ENCODE data around the gene CASTOR2.
"Not testable (repeated sequence)": the region's sequence is repeated elsewhere in the genome, so short reads cannot be mapped to it uniquely, and the experiment has no call there.

Gene CASTOR2

GRCh38 chr7:74964511-74965119, at the start of gene CASTOR2:
CASTOR2 (plus strand) TSS chr7:74964705; CDS start chr7:74964986, 281 bp downstream.
- peak in 13 of 14 donors; percentile 5 to 78 (median 62) for DNase-seq

DNA sequence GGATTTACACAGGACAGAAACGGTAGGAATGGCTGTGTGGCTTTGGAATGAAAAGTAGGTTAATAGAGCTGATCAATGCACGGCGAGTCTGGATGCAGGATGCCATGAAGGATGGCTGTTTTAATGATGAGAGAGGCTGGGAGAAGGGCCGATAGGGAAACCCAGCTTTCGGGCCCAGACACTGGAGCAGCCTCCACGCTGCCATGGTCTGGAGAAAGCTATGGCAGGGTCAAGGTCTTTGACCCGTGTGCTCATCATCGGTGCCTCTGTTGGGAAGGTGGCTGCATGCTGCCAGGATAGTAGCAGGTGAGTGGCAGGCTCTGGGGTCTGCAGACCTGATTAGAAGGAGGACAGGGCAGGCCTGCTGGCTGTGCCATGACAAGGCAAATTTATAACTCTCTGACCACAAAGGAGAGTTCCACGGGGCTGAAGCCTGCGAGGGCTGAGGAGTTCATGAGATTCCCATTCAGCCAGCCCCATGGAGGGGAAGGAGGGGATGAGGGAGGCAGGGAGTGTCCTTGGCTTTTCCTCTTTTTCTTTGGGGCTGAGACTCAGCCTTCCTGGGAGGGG, 42.1 kb upstream of the CASTOR2 start:
- not testable (repeated sequence) for DNase-seq

- not testable (repeated sequence) for DNase-seq
Observed at GRCh38 chr7:74923644-74924043, 40.9 kb upstream of the CASTOR2 start.

GRCh38 chr7:74926968-74927367, 37.5 kb upstream of the CASTOR2 start:
- DNase-seq = not testable (repeated sequence)

- not testable (repeated sequence) for DNase-seq
Observed at GRCh38 chr7:74931563-74932328, 32.8 kb upstream of the CASTOR2 start.

- DNase-seq = not testable (repeated sequence)
Observed at GRCh38 chr7:74939429-74939828, 25.1 kb upstream of the CASTOR2 start.

DNA sequence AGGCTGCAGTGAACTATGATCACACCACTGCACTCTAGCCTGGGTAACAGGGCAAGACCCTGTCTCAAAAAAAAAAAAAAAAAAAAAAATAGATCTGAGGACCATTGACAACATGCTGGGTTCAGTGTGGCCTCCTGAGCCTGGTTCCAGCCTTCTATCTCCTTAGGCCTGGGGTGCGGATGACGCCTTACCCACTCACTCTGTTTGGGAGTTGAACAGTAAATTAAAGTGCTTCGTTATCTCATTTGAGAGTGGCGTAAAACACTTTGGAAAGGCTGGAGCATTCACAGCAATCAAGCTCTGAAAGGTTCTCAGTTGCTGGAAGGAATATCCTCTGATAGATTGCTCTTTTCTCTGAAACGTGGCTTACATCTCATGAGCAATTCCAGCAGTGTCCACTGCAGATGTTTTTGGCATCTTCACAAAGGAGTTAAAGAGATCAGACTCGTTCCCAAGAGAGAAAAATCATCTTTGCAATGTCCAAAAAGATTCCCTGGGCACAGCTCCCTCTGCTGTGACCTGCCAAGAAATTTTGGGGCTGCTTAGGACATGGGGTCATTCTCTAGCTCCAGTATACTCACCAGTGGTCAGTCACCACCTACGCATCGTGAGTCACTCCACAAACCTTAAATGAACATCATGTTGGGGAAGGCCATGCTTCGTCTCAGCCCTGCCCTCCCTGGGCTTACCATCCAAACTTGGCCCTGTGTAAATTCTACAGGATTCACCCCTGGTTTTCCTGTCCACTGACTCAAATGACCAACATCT, 23.0 kb upstream of the CASTOR2 start:
- not testable (repeated sequence) for DNase-seq

DNA sequence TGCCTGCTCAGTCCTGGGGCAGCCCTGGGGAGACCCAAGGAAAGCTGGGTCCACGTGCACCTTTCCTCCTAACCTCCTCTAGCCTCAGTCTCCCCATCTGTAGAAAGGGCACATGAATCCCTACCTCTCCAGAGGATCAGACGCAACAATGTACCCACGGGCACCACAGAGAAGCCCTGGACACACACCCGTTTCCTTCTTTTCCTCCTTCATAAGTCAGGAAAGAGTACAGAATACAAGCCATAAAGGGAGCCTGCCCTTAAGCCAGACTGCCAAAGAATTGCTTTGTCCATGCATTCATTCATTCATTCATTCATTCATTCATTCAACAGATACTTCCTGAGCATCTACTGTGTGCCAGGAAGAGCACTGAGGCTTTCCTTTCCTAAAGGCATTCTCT, 20.6 kb upstream of the CASTOR2 start:
- DNase-seq = not testable (repeated sequence)

DNA sequence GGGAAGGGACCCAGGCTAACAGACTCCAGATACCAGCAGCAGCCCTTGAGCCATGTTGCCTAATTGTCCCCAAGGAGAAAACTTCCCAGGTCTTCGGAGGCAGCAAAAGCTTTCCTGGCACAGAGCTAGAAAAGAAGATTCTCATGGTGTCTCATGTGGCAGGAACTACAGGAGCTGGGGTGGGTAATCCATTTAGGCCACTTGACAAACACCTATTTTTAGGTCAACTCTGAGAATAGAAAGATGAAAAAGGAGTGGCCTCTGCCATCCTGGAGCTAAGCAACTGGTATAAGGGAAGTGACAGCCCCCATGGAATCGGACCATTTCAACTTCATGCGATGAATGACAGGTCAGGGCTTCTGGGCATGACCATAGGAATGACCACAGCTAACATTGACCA, 16.8 kb upstream of the CASTOR2 start:
- DNase-seq = not testable (repeated sequence)

DNA sequence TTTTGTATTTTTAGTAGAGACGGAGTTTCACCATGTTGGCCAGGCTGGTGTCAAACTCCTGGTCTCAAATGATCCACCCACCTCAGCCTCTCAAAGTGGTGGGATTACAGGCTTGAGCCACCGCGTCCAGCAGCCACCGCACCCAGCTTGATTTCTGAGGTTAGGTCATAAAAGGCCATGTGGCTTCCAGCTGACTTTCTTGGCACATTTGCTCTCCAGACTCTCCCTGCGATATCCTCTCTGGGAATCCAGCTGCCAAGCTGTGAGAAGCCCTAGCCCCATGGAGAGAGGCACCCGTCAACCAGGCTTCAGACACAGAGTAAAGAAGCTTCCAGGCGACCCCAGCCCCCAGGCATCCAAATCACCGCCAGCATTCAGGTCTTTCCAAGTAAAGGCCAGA, 10.7 kb upstream of the CASTOR2 start:
- DNase-seq = not testable (repeated sequence)

DNA sequence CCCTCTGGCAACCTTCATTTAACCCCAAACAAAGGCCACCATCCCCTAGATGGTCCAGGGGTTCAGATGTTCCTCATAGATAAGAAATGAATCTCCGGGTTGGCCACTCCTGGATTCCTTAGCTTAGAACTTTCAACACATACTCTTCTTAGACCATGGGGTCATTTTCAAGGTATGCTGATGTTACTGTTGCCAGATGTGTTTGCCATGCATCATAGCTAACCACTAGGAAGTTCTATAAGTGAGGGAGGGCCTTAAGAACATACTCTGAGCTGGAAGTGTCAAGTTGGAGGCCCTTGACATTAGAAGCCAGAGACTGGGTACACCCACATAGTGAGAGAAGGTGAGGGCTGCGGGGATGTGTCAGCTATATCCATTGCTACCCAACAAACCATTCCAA, 6.2 kb upstream of the CASTOR2 start:
- not testable (repeated sequence) for DNase-seq

DNA sequence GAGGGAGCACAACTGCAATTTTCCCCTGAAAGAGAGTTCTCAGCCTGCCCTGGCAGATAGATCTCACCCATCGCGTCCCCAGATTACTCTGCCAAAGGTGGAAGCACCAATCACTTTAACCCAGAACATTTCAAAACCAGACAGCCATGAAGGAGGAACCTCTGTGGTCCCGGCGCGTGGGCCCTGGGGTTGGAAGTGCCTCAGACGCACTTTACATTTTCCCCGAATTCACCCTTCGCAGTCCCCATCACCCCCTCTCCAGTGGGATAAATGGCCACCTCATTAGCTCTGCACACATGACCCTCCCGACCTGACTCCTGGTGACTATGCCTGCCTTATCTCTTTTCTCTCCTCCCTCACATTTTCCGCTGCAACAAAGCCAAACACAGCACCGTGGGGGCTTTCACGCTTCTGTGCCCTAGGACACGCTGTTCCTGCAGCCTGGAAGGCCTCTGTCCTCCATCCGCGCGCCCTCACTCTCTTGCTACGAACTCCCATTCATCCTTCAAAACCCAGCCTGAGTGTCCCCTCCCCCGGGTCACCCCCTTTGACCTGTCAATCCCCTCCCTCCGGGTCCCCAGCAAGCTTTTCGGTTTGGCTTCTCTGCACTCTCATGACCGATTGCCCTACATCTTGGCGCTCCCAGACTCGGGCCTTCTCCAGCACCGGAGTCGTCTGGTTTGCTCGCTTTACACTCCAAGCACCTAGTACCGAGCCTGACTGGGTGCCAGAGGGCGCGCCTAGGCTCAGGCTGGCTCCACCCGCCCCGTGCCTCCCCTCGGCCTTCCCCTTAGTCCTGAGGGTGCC, 598 bp upstream of the CASTOR2 start:
- DNase-seq = not testable (repeated sequence)

- not testable (repeated sequence) for DNase-seq
Observed at GRCh38 chr7:74966208-74966854, 1.8 kb downstream of the CASTOR2 start.

- DNase-seq = not testable (repeated sequence)
Observed at GRCh38 chr7:74966909-74967308, 2.4 kb downstream of the CASTOR2 start.

- not testable (repeated sequence) for DNase-seq
Observed at GRCh38 chr7:74971431-74971830, 6.9 kb downstream of the CASTOR2 start.

DNA sequence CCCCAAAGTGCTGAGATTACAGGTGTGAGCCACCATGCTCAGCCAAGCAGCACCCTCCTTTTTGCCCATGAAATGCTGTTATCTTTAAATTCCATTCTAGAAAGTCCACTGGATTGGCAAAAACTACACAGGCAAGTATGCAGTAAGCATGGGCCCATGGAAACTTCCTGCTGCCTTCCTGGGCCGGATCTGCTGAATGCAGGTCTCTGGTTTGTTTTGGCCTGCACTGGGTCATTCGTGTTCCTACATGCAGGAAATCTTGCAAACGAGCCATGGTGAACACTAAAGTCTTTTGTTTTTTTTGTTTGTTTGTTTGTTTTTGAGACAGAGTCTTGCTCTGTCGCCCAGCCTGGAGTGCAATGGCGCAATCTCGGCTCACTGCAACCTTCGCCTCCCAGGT, 7.9 kb downstream of the CASTOR2 start:
- not testable (repeated sequence) for DNase-seq

GRCh38 chr7:74975959-74976358, 11.5 kb downstream of the CASTOR2 start:
- not testable (repeated sequence) for DNase-seq

GRCh38 chr7:74977523-74977922, 13.0 kb downstream of the CASTOR2 start:
- not testable (repeated sequence) for DNase-seq

- not testable (repeated sequence) for DNase-seq
Observed at GRCh38 chr7:74988436-74988835, 23.9 kb downstream of the CASTOR2 start.

GRCh38 chr7:74993121-74993520, 28.6 kb downstream of the CASTOR2 start:
- DNase-seq = no peak

DNA sequence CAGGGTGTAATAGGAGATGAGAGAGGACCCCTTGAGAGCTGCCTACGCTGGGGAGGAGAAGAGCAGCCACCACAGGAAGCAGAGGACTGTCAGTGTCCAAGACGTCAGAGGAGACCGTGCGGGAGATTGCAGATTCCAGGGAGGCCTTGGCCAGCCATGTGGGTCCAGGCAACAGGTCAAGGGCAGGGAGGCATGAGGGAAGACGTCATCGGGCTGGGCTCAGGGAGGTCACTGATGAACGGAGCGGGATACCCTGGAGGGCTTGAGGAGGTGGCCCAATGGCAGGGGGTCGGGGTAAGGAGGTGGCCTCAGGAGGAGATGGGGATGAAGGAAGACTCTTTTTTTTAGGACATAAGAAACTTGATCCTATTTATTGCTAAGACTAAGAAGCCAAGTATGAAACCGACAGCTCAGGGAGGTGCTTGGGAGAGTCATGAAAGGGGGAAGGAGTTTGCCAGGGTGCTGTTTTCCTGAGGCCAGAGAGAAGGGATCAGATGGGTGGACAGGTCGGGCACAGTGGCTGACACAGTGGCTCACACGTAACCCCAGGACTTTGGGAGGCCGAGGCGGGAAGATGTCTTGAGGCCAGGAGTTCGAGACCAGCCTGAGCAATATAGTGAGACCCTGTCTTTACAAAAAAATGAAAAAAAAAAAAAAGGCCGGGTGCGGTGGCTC, 30.5 kb downstream of the CASTOR2 start:
- not testable (repeated sequence) for DNase-seq
